GM12878 (cell line): ENCODE data around the gene CSHL1. TPM values are rescaled to one million over a fixed set of nuclear protein-coding genes. Genes with fewer than 3 reads are reported as not detected.

Experiments used
- ATAC-seq: fragments of 200-7000 bp; cut with Tn5 transposase; 3 replicates; pipeline ENCODE4 v1.9.1; 2020; ENCODE audit warnings: mild to moderate bottlenecking, moderate library complexity
- BruUV-seq: library from RNA; stranded (reverse); fragments of 400-500 nt; replicated peaks from 2 replicates; lab custom pipeline; 2021; lab: Mats Ljungman, UMichigan
- CTCF ChIA-PET: fragments of 300-600 bp; sonication (Branson Sonifier 250); formaldehyde crosslinking; extraction: SDS; loops from one replicate; lab custom pipeline; 2021; ENCODE audit warnings: inconsistent platforms; lab: Yijun Ruan, JAX
- POLR2A ChIA-PET: fragments of 350-600 bp; formaldehyde crosslinking; extraction: SDS; loops from one replicate; lab custom pipeline; 2021; ENCODE audit warnings: inconsistent platforms; lab: Charles Lee
- RAD21 ChIA-PET: fragments of 300-600 bp; sonication (Branson Sonifier 250); formaldehyde crosslinking; loops from one replicate; lab custom pipeline; 2023; ENCODE audit warnings: antibody characterized with exemption; ENCODE audit not compliant: unreplicated experiment; lab: Charles Lee
- SMC1A ChIA-PET: fragments of 300-600 bp; sonication (Branson Sonifier 250); formaldehyde crosslinking; loops from one replicate; lab custom pipeline; 2023; ENCODE audit not compliant: unreplicated experiment, uncharacterized antibody; lab: Charles Lee
- DNase-seq: peaks from one replicate; pipeline ENCODE4 v3.0.0-alpha.2; 2011; ENCODE audit warnings: low read depth, low spot score
- FAIRE-seq: peaks from 3 replicates; lab custom pipeline; 2011; peaks lifted over from hg19 to GRCh38; lab: Jason Lieb, UNC
- H2AFZ ChIP-seq: 2 replicates; pipeline ENCODE4 v1.6.0; 2011; ENCODE audit warnings: low read depth, low read length, control low read depth; ENCODE audit not compliant: control insufficient read depth
- H3K27ac ChIP-seq: 2 replicates; pipeline ENCODE4 v1.5.1; 2011; ENCODE audit warnings: control low read depth; ENCODE audit not compliant: control insufficient read depth, insufficient read depth
- H3K27me3 ChIP-seq, 2 experiments: replicated peaks in 1 of 2; 2 replicates each; pipeline versions ENCODE4 v1.6.0 to v1.6.1; 2011; ENCODE audit warnings: low read length in 1 of 2; ENCODE audit not compliant: control insufficient read depth in 2 of 2, insufficient read depth in 2 of 2
- H3K36me3 ChIP-seq, 2 experiments: 2 replicates each; pipeline ENCODE4 v1.5.1; 2011; ENCODE audit warnings: low read length in 1 of 2; ENCODE audit not compliant: control insufficient read depth in 2 of 2, insufficient read depth in 2 of 2
- H3K4me1 ChIP-seq: 2 replicates; pipeline ENCODE4 v1.6.1; 2011; ENCODE audit warnings: mild to moderate bottlenecking, low read length, moderate library complexity, mixed read lengths; ENCODE audit not compliant: control insufficient read depth, insufficient read depth
- H3K4me2 ChIP-seq: 2 replicates; pipeline ENCODE4 v1.6.0; 2011; ENCODE audit warnings: control low read depth; ENCODE audit not compliant: control insufficient read depth, insufficient read depth
- H3K4me3 ChIP-seq: fragments of 200-600 bp; sonication (generic); 2 replicates; pipeline ENCODE4 v1.5.1; 2016
- H3K79me2 ChIP-seq: 2 replicates; pipeline ENCODE4 v1.6.0; 2011; ENCODE audit warnings: low read length; ENCODE audit not compliant: control insufficient read depth, insufficient read depth
- H3K9ac ChIP-seq: 2 replicates; pipeline ENCODE4 v1.8.0; 2011; ENCODE audit warnings: low read length, control low read depth, mixed read lengths; ENCODE audit not compliant: control insufficient read depth, insufficient read depth
- H3K9me3 ChIP-seq: replicated peaks from 3 replicates; pipeline ENCODE4 v1.5.1; 2011; ENCODE audit warnings: mild to moderate bottlenecking, low read length; ENCODE audit not compliant: control insufficient read depth, insufficient read depth
- H4K20me1 ChIP-seq: 2 replicates; pipeline ENCODE4 v1.6.0; 2011; ENCODE audit not compliant: control insufficient read depth, insufficient read depth
- EP300 ChIP-seq, 2 experiments: fragments of 150-350 bp in 1 of 2; IDR thresholded peaks; 2 replicates each; pipeline ENCODE4 v1.6.1; 2011 to 2012; ENCODE audit warnings: low read depth in 2 of 2, low read length in 2 of 2, borderline replicate concordance in 1 of 2, improper control_type of control experiment in 1 of 2, inconsistent platforms in 1 of 2; ENCODE audit not compliant: control insufficient read depth in 1 of 2
- IRF3 ChIP-seq: fragments of 450-650 bp; IDR thresholded peaks from 2 replicates; pipeline ENCODE4 v1.6.1; 2014; ENCODE audit warnings: mild to moderate bottlenecking
- NBN ChIP-seq: fragments of 450-650 bp; IDR thresholded peaks from 2 replicates; pipeline ENCODE4 v1.6.1; 2016
- RAD21 ChIP-seq: IDR thresholded peaks from 2 replicates; pipeline ENCODE4 v1.6.1; 2011; ENCODE audit warnings: mild to moderate bottlenecking, low read depth, low read length, moderate library complexity; ENCODE audit not compliant: insufficient read depth
- SMAD1 ChIP-seq: fragments of 450-650 bp; IDR thresholded peaks from 2 replicates; pipeline ENCODE4 v1.6.1; 2018; ENCODE audit warnings: mild to moderate bottlenecking, low read depth; ENCODE audit not compliant: partially characterized antibody
- SMC3 ChIP-seq: IDR thresholded peaks from 2 replicates; pipeline ENCODE4 v1.6.1; 2011; ENCODE audit warnings: low read length, improper control_type of control experiment, borderline replicate concordance
- ZNF384 ChIP-seq: IDR thresholded peaks from 2 replicates; pipeline ENCODE4 v1.6.1; 2012; ENCODE audit warnings: low read depth, mild to moderate bottlenecking, low read length, improper control_type of control experiment, borderline replicate concordance
- WGBS: methylation state at CpG from one replicate; pipeline ENCODE4 v1.1.6; 2016; ENCODE audit warnings: low lambda C conversion rate; ENCODE audit not compliant: insufficient replicate concordance, insufficient coverage; ENCODE audit errors: missing lambda C conversion rate; 5-methylcytosine and 5-hydroxymethylcytosine counted together
- in situ Hi-C: fragments of 300-500 bp; cut with MboI; formaldehyde crosslinking; loops from 9 replicates; pipeline ENCODE4 v1.14.3; 2018; ENCODE audit warnings: mixed read lengths
- intact Hi-C: fragments of 100-400 bp; cut with micrococcal nuclease; formaldehyde crosslinking; loops from one replicate; pipeline ENCODE4 v1.14.2; 2022; ENCODE audit not compliant: unreplicated experiment
- polyA plus RNA-seq, 11 experiments: library from polyadenylated mRNA; depleted of rRNA in 4 of 11; unstranded in 6 of 11; stranded (reverse) in 5 of 11; fragments of >200 nt; fragmentation: Nextera tagmentation in 4 of 11; fragmentation: Illumina TruSeq in 1 of 11; extraction: Ambion mirVana in 4 of 11; extraction: Trizol in 1 of 11; gene quantifications; 1 replicate in 1 of 11; 2 replicates in 10 of 11; pipeline versions ENCODE4 v1.2.1 to v1.2.3, GENCODE V29; 2011 to 2016; ENCODE audit warnings: inconsistent platforms in 2 of 11, missing spikeins in 2 of 11, low read depth in 1 of 11
- total RNA-seq, 4 experiments: library from RNA; depleted of rRNA in 3 of 4; stranded (reverse); fragments of >200 nt in 3 of 4; fragmentation: Illumina TruSeq in 1 of 4; extraction: Trizol in 1 of 4; gene quantifications; 2 replicates each; pipeline versions ENCODE4 v1.2.1 to v1.2.3, GENCODE V29; 2013 to 2021
- TF ChIP-seq, protein P1 (sequence below), 3 experiments: IDR thresholded peaks in 2 of 3; conservative IDR thresholded peaks in 1 of 3; 2 replicates each; pipeline ENCODE4 v1.5.1; 2011; ENCODE audit warnings: low read depth in 3 of 3, low read length in 3 of 3, mild to moderate bottlenecking in 3 of 3, control low read depth in 2 of 3, moderate library complexity in 2 of 3, inconsistent platforms in 1 of 3, mixed read lengths in 1 of 3; ENCODE audit not compliant: control insufficient read depth in 2 of 3, insufficient read depth in 1 of 3; ENCODE audit errors: extremely low read depth in 1 of 3
- TF ChIP-seq, protein P2 (sequence below): fragments of 450-650 bp; formaldehyde crosslinking; IDR thresholded peaks from 2 replicates; pipeline ENCODE4 v1.5.0; 2022; ENCODE audit warnings: mild to moderate bottlenecking, missing genetic modification characterization
- TF ChIP-seq, protein P3 (sequence below): IDR thresholded peaks from 2 replicates; pipeline ENCODE4 v1.6.1; 2012; ENCODE audit warnings: mild to moderate bottlenecking, low read depth, low read length

CSHL1 gene
- total and polyA plus RNA-seq, 10 of the 15 experiments (the other 5 are each of a cell fraction or from before 2014, with no cell fraction given) = not detected

GRCh38 chr17:63911657-63912100 lies 621 bp upstream of the CSHL1 start:
- Histone ChIP-seq H3K9me3 (no peaks in the 10 kb centered on the region), H4K20me1 (no peaks in the 10 kb centered on the region), H3K36me3 (no peaks in the 10 kb centered on the region), H3K4me2 (no peak overlapping the region)
- 57% methylated on average over 7 of the region's 8 CpGs for WGBS
- POLR2A ChIA-PET = no interaction called here
- TF ChIP-seq SMC3 = peak; percentile 33; the same call in 1 of the 2 replicates
- TF ChIP-seq NBN = no peak
- TF ChIP-seq, protein P1, sequence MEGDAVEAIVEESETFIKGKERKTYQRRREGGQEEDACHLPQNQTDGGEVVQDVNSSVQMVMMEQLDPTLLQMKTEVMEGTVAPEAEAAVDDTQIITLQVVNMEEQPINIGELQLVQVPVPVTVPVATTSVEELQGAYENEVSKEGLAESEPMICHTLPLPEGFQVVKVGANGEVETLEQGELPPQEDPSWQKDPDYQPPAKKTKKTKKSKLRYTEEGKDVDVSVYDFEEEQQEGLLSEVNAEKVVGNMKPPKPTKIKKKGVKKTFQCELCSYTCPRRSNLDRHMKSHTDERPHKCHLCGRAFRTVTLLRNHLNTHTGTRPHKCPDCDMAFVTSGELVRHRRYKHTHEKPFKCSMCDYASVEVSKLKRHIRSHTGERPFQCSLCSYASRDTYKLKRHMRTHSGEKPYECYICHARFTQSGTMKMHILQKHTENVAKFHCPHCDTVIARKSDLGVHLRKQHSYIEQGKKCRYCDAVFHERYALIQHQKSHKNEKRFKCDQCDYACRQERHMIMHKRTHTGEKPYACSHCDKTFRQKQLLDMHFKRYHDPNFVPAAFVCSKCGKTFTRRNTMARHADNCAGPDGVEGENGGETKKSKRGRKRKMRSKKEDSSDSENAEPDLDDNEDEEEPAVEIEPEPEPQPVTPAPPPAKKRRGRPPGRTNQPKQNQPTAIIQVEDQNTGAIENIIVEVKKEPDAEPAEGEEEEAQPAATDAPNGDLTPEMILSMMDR (IDR thresholded peaks at IDR 0.05 in 2 of 3, conservative IDR thresholded peaks at IDR 0.05 in 1 of 3; ENCODE audit: control insufficient read depth in 2 of 3, extremely low read depth in 1 of 3, insufficient read depth in 1 of 3, low read depth in 3 of 3, low read length in 3 of 3) = peak; percentile 58 to 79 (median 66)
- no peak for TF ChIP-seq SMAD1
- TF ChIP-seq, protein P2, sequence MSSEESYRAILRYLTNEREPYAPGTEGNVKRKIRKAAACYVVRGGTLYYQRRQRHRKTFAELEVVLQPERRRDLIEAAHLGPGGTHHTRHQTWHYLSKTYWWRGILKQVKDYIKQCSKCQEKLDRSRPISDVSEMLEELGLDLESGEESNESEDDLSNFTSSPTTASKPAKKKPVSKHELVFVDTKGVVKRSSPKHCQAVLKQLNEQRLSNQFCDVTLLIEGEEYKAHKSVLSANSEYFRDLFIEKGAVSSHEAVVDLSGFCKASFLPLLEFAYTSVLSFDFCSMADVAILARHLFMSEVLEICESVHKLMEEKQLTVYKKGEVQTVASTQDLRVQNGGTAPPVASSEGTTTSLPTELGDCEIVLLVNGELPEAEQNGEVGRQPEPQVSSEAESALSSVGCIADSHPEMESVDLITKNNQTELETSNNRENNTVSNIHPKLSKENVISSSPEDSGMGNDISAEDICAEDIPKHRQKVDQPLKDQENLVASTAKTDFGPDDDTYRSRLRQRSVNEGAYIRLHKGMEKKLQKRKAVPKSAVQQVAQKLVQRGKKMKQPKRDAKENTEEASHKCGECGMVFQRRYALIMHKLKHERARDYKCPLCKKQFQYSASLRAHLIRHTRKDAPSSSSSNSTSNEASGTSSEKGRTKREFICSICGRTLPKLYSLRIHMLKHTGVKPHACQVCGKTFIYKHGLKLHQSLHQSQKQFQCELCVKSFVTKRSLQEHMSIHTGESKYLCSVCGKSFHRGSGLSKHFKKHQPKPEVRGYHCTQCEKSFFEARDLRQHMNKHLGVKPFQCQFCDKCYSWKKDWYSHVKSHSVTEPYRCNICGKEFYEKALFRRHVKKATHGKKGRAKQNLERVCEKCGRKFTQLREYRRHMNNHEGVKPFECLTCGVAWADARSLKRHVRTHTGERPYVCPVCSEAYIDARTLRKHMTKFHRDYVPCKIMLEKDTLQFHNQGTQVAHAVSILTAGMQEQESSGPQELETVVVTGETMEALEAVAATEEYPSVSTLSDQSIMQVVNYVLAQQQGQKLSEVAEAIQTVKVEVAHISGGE (CRISPR knock-in tag) = no peak
- no peak for TF ChIP-seq ZNF384
- no peak for TF ChIP-seq EP300 (IDR thresholded peaks at IDR 0.05; ENCODE audit: borderline replicate concordance in 1 of 2, control insufficient read depth in 1 of 2, low read depth in 2 of 2, low read length in 2 of 2)
- TF ChIP-seq IRF3 = no peak
- TF ChIP-seq RAD21 = peak; percentile 68
- TF ChIP-seq, protein P3, sequence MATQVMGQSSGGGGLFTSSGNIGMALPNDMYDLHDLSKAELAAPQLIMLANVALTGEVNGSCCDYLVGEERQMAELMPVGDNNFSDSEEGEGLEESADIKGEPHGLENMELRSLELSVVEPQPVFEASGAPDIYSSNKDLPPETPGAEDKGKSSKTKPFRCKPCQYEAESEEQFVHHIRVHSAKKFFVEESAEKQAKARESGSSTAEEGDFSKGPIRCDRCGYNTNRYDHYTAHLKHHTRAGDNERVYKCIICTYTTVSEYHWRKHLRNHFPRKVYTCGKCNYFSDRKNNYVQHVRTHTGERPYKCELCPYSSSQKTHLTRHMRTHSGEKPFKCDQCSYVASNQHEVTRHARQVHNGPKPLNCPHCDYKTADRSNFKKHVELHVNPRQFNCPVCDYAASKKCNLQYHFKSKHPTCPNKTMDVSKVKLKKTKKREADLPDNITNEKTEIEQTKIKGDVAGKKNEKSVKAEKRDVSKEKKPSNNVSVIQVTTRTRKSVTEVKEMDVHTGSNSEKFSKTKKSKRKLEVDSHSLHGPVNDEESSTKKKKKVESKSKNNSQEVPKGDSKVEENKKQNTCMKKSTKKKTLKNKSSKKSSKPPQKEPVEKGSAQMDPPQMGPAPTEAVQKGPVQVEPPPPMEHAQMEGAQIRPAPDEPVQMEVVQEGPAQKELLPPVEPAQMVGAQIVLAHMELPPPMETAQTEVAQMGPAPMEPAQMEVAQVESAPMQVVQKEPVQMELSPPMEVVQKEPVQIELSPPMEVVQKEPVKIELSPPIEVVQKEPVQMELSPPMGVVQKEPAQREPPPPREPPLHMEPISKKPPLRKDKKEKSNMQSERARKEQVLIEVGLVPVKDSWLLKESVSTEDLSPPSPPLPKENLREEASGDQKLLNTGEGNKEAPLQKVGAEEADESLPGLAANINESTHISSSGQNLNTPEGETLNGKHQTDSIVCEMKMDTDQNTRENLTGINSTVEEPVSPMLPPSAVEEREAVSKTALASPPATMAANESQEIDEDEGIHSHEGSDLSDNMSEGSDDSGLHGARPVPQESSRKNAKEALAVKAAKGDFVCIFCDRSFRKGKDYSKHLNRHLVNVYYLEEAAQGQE = no peak
- TF ChIP-seq, all 136 proteins: peak for 3
- in situ Hi-C loops = no loop called here
- peak; percentile 78 for ATAC-seq
- intact Hi-C loops = loop anchor here (2.0 kb wide), 1 partner anchor 221 kb away; no protein-coding TSS in a partner anchor
- Histone ChIP-seq H3K4me3 (no peak overlapping the region), H2AFZ (no peak overlapping the region), H3K27me3 (peaks cover 0 to 2% of the 10 kb centered on the region in 2 experiments; a peak in 2 of 4 replicates), H3K9ac (no peak overlapping the region), H3K4me1 (peaks cover 5% of the 10 kb centered on the region), H3K79me2 (no peaks in the 10 kb centered on the region), H3K27ac (no peak overlapping the region)
- DNase-seq = no peak
- CTCF ChIA-PET = interaction anchor here (0.7 to 17.4 kb wide), 23 partner anchors 8 to 371 kb away, joined by 3 to 481 read pairs (median 6); partner anchors contain the start of genes CD79B, ERN1 and ICAM2
- RAD21 ChIA-PET = interaction anchor here (0.6 to 4.4 kb wide), 16 partner anchors 10 to 370 kb away, joined by 3 to 34 read pairs (median 4); partner anchors contain the start of gene ICAM2
- no peak for FAIRE-seq
- SMC1A ChIA-PET = interaction anchor here (0.5 to 2.6 kb wide), 14 partner anchors 8 to 222 kb away, joined by 3 to 18 read pairs (median 4); partner anchors contain the start of gene ICAM2
- no TSS peak for BruUV-seq
